ENCODE data around the gene PRKCSH.

The PRKCSH gene

DNA sequence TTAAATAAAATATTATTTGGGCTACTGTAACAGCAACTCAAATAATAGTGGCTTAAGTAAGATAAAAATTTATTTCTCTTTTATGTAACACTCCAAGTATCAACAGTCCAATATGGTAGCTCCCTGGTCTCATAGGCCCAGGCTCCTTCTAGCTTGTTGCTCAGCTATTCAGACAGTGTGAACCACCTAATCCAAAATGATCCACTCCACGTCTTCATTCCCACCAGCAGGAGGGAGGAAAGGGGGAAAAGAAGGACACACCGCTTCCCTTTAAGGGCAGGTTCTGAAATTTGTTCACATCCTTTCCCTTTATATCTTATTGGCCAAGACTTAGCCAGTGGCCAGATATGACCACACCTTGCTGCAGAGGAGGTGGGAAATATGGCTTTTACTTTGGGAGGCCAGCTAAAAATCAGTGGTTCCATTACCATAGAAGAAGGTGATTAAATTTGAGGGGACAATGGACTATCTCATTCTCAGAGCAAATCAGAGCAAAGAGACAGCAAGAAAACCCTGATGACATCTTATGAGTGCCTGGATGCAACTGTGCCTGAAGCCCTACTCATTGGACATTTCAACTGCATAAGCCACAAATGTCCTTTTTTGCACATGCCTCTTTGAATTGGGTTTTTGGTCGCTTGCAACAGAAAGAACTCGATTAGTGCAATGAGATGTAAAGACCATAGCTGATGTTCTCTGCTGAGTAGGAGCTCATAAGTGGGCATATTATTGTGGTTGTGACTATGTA lies 44.3 kb upstream of the PRKCSH start:
- no peak overlapping the region for H3K4me2 ChIP-seq (ENCODE audit: low read length)
- no peaks in the 10 kb centered on the region for H3K27me3 ChIP-seq (ENCODE audit: insufficient read depth, low read length)
- H3K23ac ChIP-seq (ENCODE audit: low read length), result no peak overlapping the region
- no peak overlapping the region for H3K4ac ChIP-seq (ENCODE audit: low read depth, low read length)
- no peak overlapping the region for H3K14ac ChIP-seq (ENCODE audit: low read length)
- no peak overlapping the region for H2AFZ ChIP-seq (ENCODE audit: insufficient read depth, low read length, poor library complexity)
- no peak overlapping the region for H2BK12ac ChIP-seq (ENCODE audit: low read length)
- H3K79me1 ChIP-seq (ENCODE audit: low read length), result no peaks in the 10 kb centered on the region
- H2BK5ac ChIP-seq (ENCODE audit: low read depth, low read length, poor library complexity), result no peak overlapping the region
- H3K4me3 ChIP-seq (ENCODE audit: low read depth, low read length), result no peak overlapping the region
- no peak overlapping the region for H4K91ac ChIP-seq (ENCODE audit: low read depth, low read length)
- no peak overlapping the region for H3K27ac ChIP-seq (ENCODE audit: low read depth, low read length)
- no CpG with 5 or more reads among the region's 4 CpGs for WGBS (ENCODE audit: extremely low coverage, insufficient coverage, insufficient read length)
- no peaks in the 10 kb centered on the region for H3K4me1 ChIP-seq (ENCODE audit: control insufficient read depth in 1 of 2, insufficient read depth in 2 of 2, low read length in 2 of 2)
- no peak overlapping the region for H2AK5ac ChIP-seq (ENCODE audit: low read length)
- H3K79me2 ChIP-seq (ENCODE audit: control insufficient read depth, insufficient read depth, low read length, poor library complexity), result no peaks in the 10 kb centered on the region
- H3K18ac ChIP-seq (ENCODE audit: low read length), result no peak overlapping the region
- H2BK120ac ChIP-seq (ENCODE audit: insufficient read depth, low read length, poor library complexity), result no peak overlapping the region
- no peak overlapping the region for H4K12ac ChIP-seq (ENCODE audit: low read depth, low read length)
- peaks cover 0 to 3% of the 10 kb centered on the region in 2 experiments for H3K36me3 ChIP-seq (ENCODE audit: control insufficient read depth in 1 of 2, insufficient read depth in 2 of 2, low read length in 2 of 2)
- H4K8ac ChIP-seq (ENCODE audit: low read depth, low read length), result no peak overlapping the region
- no peak overlapping the region for H3K9ac ChIP-seq (ENCODE audit: low read length)
- H3K9me3 ChIP-seq (ENCODE audit: insufficient read depth, low read depth, low read length), result no peaks in the 10 kb centered on the region
- no peak for DNase-seq

DNA sequence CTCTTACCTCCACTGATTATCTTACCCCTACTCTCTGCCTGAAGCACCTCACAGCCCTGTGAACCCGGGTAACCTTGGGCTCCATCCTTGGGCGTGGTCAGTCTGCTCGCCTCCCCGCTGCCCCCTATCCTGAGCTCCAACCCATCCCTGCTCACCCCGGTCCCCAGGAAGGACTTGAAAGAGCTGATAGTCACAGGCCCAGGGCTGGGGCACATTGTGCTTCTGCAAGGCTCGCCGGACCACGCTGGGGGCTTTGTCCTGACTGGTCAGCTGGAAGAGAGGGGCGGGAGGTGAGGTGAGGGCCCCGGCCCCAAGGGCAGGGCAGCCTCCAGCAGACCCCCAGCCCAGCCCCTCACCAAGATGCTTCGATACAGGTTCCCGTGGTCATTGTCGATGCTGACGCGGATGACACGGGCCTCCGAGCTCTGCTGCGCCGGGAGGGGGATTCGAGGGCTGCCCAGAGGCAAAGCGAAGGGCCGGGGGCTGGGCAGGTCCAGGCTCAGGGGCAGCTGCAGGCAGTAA lies 38.3 kb upstream of the PRKCSH start:
- H3K18ac ChIP-seq (ENCODE audit: low read length), result no peak overlapping the region
- H3K9me3 ChIP-seq (ENCODE audit: insufficient read depth, low read depth, low read length), result no peaks in the 10 kb centered on the region
- H3K79me2 ChIP-seq (ENCODE audit: control insufficient read depth, insufficient read depth, low read length, poor library complexity), result no peaks in the 10 kb centered on the region
- H4K8ac ChIP-seq (ENCODE audit: low read depth, low read length), result no peak overlapping the region
- no peak overlapping the region for H3K14ac ChIP-seq (ENCODE audit: low read length)
- H2BK5ac ChIP-seq (ENCODE audit: low read depth, low read length, poor library complexity), result no peak overlapping the region
- H3K27ac ChIP-seq (ENCODE audit: low read depth, low read length), result no peak overlapping the region
- H3K79me1 ChIP-seq (ENCODE audit: low read length), result no peaks in the 10 kb centered on the region
- H3K23ac ChIP-seq (ENCODE audit: low read length), result no peak overlapping the region
- no peak overlapping the region for H4K91ac ChIP-seq (ENCODE audit: low read depth, low read length)
- H2AK5ac ChIP-seq (ENCODE audit: low read length), result no peak overlapping the region
- H3K36me3 ChIP-seq (ENCODE audit: control insufficient read depth in 1 of 2, insufficient read depth in 2 of 2, low read length in 2 of 2), result peaks cover 23 to 26% of the 10 kb centered on the region in 2 experiments
- no peak overlapping the region for H3K9ac ChIP-seq (ENCODE audit: low read length)
- H2BK120ac ChIP-seq (ENCODE audit: insufficient read depth, low read length, poor library complexity), result no peak overlapping the region
- no peak overlapping the region for H3K4ac ChIP-seq (ENCODE audit: low read depth, low read length)
- H4K12ac ChIP-seq (ENCODE audit: low read depth, low read length), result no peak overlapping the region
- H3K4me3 ChIP-seq (ENCODE audit: low read depth, low read length), result no peak overlapping the region
- no CpG with 5 or more reads among the region's 22 CpGs for WGBS (ENCODE audit: extremely low coverage, insufficient coverage, insufficient read length)
- H2AFZ ChIP-seq (ENCODE audit: insufficient read depth, low read length, poor library complexity), result no peak overlapping the region
- H3K4me1 ChIP-seq (ENCODE audit: control insufficient read depth in 1 of 2, insufficient read depth in 2 of 2, low read length in 2 of 2), result no peaks in the 10 kb centered on the region
- no peaks in the 10 kb centered on the region for H3K27me3 ChIP-seq (ENCODE audit: insufficient read depth, low read length)
- H2BK12ac ChIP-seq (ENCODE audit: low read length), result no peak overlapping the region
- H3K4me2 ChIP-seq (ENCODE audit: low read length), result no peak overlapping the region
- DNase-seq, result no peak

DNA sequence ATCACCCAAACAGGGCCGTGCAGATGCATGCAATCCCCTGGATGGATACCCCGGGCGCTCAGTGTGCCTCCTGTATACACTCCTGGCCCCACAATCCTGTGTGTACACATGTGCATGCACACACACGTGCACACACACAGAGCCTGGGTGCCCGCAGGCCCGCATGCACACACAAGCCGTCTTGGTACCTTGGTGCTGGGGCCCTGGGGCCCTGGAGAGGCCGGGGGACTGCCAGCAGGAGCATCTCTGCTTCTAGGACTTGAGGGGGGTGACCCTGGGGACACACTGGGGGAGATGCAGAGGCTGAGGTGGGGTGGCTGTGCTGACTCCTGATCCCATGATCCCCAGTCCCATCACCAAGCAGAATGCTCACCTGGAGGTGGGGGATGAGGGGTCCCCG lies 35.8 kb upstream of the PRKCSH start:
- H4K8ac ChIP-seq (ENCODE audit: low read depth, low read length), result no peak overlapping the region
- H3K36me3 ChIP-seq (ENCODE audit: control insufficient read depth in 1 of 2, insufficient read depth in 2 of 2, low read length in 2 of 2), result peaks cover 32 to 33% of the 10 kb centered on the region in 2 experiments
- H3K23ac ChIP-seq (ENCODE audit: low read length), result no peak overlapping the region
- no peak overlapping the region for H2BK5ac ChIP-seq (ENCODE audit: low read depth, low read length, poor library complexity)
- no peak overlapping the region for H3K14ac ChIP-seq (ENCODE audit: low read length)
- H3K79me2 ChIP-seq (ENCODE audit: control insufficient read depth, insufficient read depth, low read length, poor library complexity), result no peaks in the 10 kb centered on the region
- H3K4me2 ChIP-seq (ENCODE audit: low read length), result no peak overlapping the region
- no peak overlapping the region for H2BK120ac ChIP-seq (ENCODE audit: insufficient read depth, low read length, poor library complexity)
- no peaks in the 10 kb centered on the region for H3K9me3 ChIP-seq (ENCODE audit: insufficient read depth, low read depth, low read length)
- no peak overlapping the region for H2BK12ac ChIP-seq (ENCODE audit: low read length)
- H3K27ac ChIP-seq (ENCODE audit: low read depth, low read length), result no peak overlapping the region
- no CpG with 5 or more reads among the region's 9 CpGs for WGBS (ENCODE audit: extremely low coverage, insufficient coverage, insufficient read length)
- no peak overlapping the region for H3K4ac ChIP-seq (ENCODE audit: low read depth, low read length)
- H3K4me3 ChIP-seq (ENCODE audit: low read depth, low read length), result no peak overlapping the region
- no peaks in the 10 kb centered on the region for H3K4me1 ChIP-seq (ENCODE audit: control insufficient read depth in 1 of 2, insufficient read depth in 2 of 2, low read length in 2 of 2)
- no peaks in the 10 kb centered on the region for H3K27me3 ChIP-seq (ENCODE audit: insufficient read depth, low read length)
- H3K9ac ChIP-seq (ENCODE audit: low read length), result no peak overlapping the region
- H2AK5ac ChIP-seq (ENCODE audit: low read length), result no peak overlapping the region
- DNase-seq, result no peak
- no peak overlapping the region for H4K91ac ChIP-seq (ENCODE audit: low read depth, low read length)
- no peak overlapping the region for H4K12ac ChIP-seq (ENCODE audit: low read depth, low read length)
- no peaks in the 10 kb centered on the region for H3K79me1 ChIP-seq (ENCODE audit: low read length)
- no peak overlapping the region for H2AFZ ChIP-seq (ENCODE audit: insufficient read depth, low read length, poor library complexity)
- no peak overlapping the region for H3K18ac ChIP-seq (ENCODE audit: low read length)

DNA sequence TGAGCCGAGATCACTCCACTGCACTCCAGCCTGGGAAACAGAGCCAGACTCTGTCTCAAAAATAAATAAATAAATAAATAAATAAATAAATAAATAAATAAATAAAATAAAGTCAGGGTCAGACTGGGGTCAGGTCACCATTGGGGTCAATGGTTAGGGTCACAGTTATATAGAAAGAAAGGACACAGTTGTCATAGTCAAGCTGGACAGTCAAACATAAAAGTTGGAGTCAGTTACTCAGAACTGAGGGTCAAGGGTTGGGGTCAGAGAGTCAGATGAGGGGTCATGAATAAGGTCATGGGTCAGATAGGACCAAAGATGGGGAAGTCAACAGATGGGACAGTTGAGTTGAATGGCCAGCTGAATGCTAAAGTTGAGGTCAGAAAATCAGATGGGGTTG lies 34.6 kb upstream of the PRKCSH start:
- Histone ChIP-seq H3K4me2 (ENCODE audit: low read length) (no peak overlapping the region), H2BK12ac (ENCODE audit: low read length) (no peak overlapping the region), H3K9me3 (ENCODE audit: insufficient read depth, low read depth, low read length) (peaks cover 1% of the 10 kb centered on the region), H4K91ac (ENCODE audit: low read depth, low read length) (no peak overlapping the region), H4K8ac (ENCODE audit: low read depth, low read length) (no peak overlapping the region), H3K4me3 (ENCODE audit: low read depth, low read length) (no peak overlapping the region), H3K36me3 (ENCODE audit: control insufficient read depth in 1 of 2, insufficient read depth in 2 of 2, low read length in 2 of 2) (peaks cover 34 to 36% of the 10 kb centered on the region in 2 experiments), H3K79me2 (ENCODE audit: control insufficient read depth, insufficient read depth, low read length, poor library complexity) (no peaks in the 10 kb centered on the region), H3K79me1 (ENCODE audit: low read length) (no peaks in the 10 kb centered on the region), H4K12ac (ENCODE audit: low read depth, low read length) (no peak overlapping the region), H3K4me1 (ENCODE audit: control insufficient read depth in 1 of 2, insufficient read depth in 2 of 2, low read length in 2 of 2) (no peaks in the 10 kb centered on the region), H3K27ac (ENCODE audit: low read depth, low read length) (no peak overlapping the region), H3K27me3 (ENCODE audit: insufficient read depth, low read length) (no peaks in the 10 kb centered on the region), H3K23ac (ENCODE audit: low read length) (no peak overlapping the region), H3K9ac (ENCODE audit: low read length) (no peak overlapping the region), H2AFZ (ENCODE audit: insufficient read depth, low read length, poor library complexity) (no peak overlapping the region), H2BK120ac (ENCODE audit: insufficient read depth, low read length, poor library complexity) (no peak overlapping the region), H3K14ac (ENCODE audit: low read length) (no peak overlapping the region), H2AK5ac (ENCODE audit: low read length) (no peak overlapping the region), H2BK5ac (ENCODE audit: low read depth, low read length, poor library complexity) (no peak overlapping the region), H3K18ac (ENCODE audit: low read length) (no peak overlapping the region), H3K4ac (ENCODE audit: low read depth, low read length) (no peak overlapping the region)
- no CpG with 5 or more reads among the region's 1 CpG for WGBS (ENCODE audit: extremely low coverage, insufficient coverage, insufficient read length)
- no peak for DNase-seq

All from trophoblast cell (in vitro differentiated cells and primary cell).